ENCODE data around the gene CHI3L2. TPM values are rescaled to one million over a fixed set of nuclear protein-coding genes. Genes with fewer than 3 reads are reported as not detected.

The CHI3L2 gene
- total RNA-seq, 1 experiment from 2014 or later, result 0.77 TPM

GRCh38 chr1:111256988-111257658 is 29.6 kb downstream of the CHI3L2 start:
- ChIA-PET POLR2A (no interaction called here), CTCF (no interaction called here)
- ATAC-seq (no peak), DNase-seq (ENCODE audit: low read depth, low spot score) (no peak)
- intact Hi-C loops (cut with micrococcal nuclease; ENCODE audit: unreplicated experiment), result no loop called here
- Histone ChIP-seq H3K36me3 (ENCODE audit: control insufficient read depth, insufficient read depth, low read length) (no peaks in the 10 kb centered on the region), H3K4me1 (ENCODE audit: control insufficient read depth, insufficient read depth, low read length) (no peaks in the 10 kb centered on the region), H3K27me3 (ENCODE audit: control insufficient read depth, insufficient read depth, low read length) (no peaks in the 10 kb centered on the region), H3K9me3 (ENCODE audit: control insufficient read depth, insufficient read depth, low read depth, low read length) (no peaks in the 10 kb centered on the region), H3K4me3 (ENCODE audit: low read depth in 2 of 2, low read length in 2 of 2) (no peak overlapping the region), H3K27ac (ENCODE audit: low read length) (no peak overlapping the region)
- no TSS peak for BruUV-seq (replicated peaks)
- no peak for TF ChIP-seq TCF7L2 (IDR thresholded peaks at IDR 0.05; ENCODE audit: low read depth, low read length)
- no peak for TF ChIP-seq REST (IDR thresholded peaks at IDR 0.05; ENCODE audit: insufficient read depth in 1 of 2, low read depth in 2 of 2, low read length in 1 of 2)
- TF ChIP-seq CTCF (IDR thresholded peaks at IDR 0.05), result no peak
- no peak for TF ChIP-seq POLR2AphosphoS5 (IDR thresholded peaks at IDR 0.05; ENCODE audit: low read depth, low read length)
- TF ChIP-seq SIN3A (IDR thresholded peaks at IDR 0.05; ENCODE audit: borderline replicate concordance, insufficient read depth, low read depth, low read length), result no peak
- in situ Hi-C loops (cut with HindIII; ENCODE audit: low pct_unique_long_range_greater_than_20kb, low sequenced_read_pairs), result no loop called here

- no TSS peak for BruUV-seq (replicated peaks)
- DNase-seq (ENCODE audit: low read depth, low spot score) (no peak), ATAC-seq (no peak)
- ChIA-PET POLR2A (no interaction called here), CTCF (no interaction called here)
- intact Hi-C loops (cut with micrococcal nuclease; ENCODE audit: unreplicated experiment), result no loop called here
- H3K36me3 ChIP-seq (ENCODE audit: control insufficient read depth, insufficient read depth, low read length), result no peaks in the 10 kb centered on the region
- H3K4me3 ChIP-seq (ENCODE audit: low read depth in 2 of 2, low read length in 2 of 2), result no peak overlapping the region
- H3K9me3 ChIP-seq (ENCODE audit: control insufficient read depth, insufficient read depth, low read depth, low read length), result no peaks in the 10 kb centered on the region
- in situ Hi-C loops (cut with HindIII; ENCODE audit: low pct_unique_long_range_greater_than_20kb, low sequenced_read_pairs), result no loop called here
- TF ChIP-seq CTCF (IDR thresholded peaks at IDR 0.05) (no peak), POLR2AphosphoS5 (IDR thresholded peaks at IDR 0.05; ENCODE audit: low read depth, low read length) (no peak), SIN3A (IDR thresholded peaks at IDR 0.05; ENCODE audit: borderline replicate concordance, insufficient read depth, low read depth, low read length) (no peak), TCF7L2 (IDR thresholded peaks at IDR 0.05; ENCODE audit: low read depth, low read length) (no peak), REST (IDR thresholded peaks at IDR 0.05; ENCODE audit: insufficient read depth in 1 of 2, low read depth in 2 of 2, low read length in 1 of 2) (no peak)
- H3K27me3 ChIP-seq (ENCODE audit: control insufficient read depth, insufficient read depth, low read length), result no peaks in the 10 kb centered on the region
- H3K4me1 ChIP-seq (ENCODE audit: control insufficient read depth, insufficient read depth, low read length), result no peaks in the 10 kb centered on the region
- H3K27ac ChIP-seq (ENCODE audit: low read length), result no peak overlapping the region
These were observed 40.4 kb downstream of the CHI3L2 start for GRCh38 chr1:111267801-111268508.

Data from Panc1 (cell line).